ENCODE measurements around the gene MRPL10. TPM values are rescaled to one million over a fixed set of nuclear protein-coding genes. Genes with fewer than 3 reads are reported as not detected.

MRPL10 gene
- total RNA-seq (10 to 100 TPM; 21.6 to 28.6 TPM), polyA plus RNA-seq (10 to 100 TPM; 34.4 to 42.2 TPM)
- long read RNA-seq, donor 1, transcript MRPL10-202 (5 exons, 1,725 nt): major isoform, 64 of 122 reads
- long read RNA-seq, donor 1, partial matches to known transcripts: 49 of 122 reads
- long read RNA-seq, donor 1, other reads (novel, unspliced or antisense): 5 of 122 reads
- long read RNA-seq, donor 2, transcript MRPL10-202 (5 exons, 1,725 nt): major isoform, 14 of 16 reads
- long read RNA-seq, donor 2, partial matches to known transcripts: 1 of 16 reads
- long read RNA-seq, donor 2, other reads (novel, unspliced or antisense): 0 of 16 reads

DNA sequence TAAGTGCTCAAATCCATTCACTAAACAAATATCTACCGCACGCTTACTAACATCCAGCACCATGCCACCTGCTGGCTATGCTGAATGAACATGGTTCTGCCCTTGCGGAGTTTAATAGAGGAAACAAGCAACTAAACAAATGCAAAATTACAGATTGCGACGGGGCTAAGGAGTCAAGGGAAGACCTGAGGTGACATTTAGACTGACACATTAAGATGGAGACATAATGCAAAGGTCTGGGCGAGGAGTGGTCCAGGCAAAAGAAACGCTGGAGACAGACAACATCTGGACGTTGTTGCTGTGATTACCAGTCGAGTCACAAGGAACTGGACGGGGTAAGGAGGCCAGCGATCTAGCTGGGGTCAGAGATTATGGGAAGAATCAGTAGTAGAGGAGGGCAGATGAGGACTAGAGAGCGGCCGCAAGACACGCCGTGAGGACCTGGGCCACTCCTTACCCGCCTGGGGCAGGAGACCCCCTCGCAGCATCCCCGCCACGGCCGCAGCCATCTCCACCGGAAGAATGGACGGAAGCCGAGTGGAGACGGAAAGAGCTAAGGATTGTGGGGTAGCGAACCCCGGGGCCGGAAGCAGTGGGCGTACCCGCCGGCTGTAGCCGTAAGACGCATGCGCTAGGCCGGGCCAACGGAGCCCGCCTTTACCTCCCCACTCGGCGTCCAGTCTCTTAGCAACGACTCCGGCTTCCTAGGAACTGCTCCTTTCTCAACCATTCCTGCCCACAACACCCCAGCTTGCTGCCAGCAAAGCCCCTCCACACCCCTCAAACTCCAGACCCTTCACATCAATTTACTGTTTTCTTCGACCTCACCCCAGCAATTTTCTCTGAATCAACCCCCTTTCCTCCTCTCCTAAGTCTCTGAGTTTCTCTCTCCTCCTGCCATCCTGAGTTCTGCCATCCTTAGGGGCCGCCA lies at the start of gene MRPL10, which contains the start of gene LRRC46:
Gene MRPL10, minus strand, starts transcription at position 539 of the 931 bp plus-strand sequence. Its CDS starts 30 bp downstream, at position 509.
Gene LRRC46, plus strand, starts transcription at position 668 of the 931 bp plus-strand sequence. CDS start 320 bp downstream, outside the sequence.
- 1% methylated on average over 42 of the region's 42 CpGs for WGBS, 2 donors
- Histone ChIP-seq H3K4me1 (ENCODE audit: control insufficient read depth in 1 of 2, insufficient read depth in 2 of 2, low read length in 2 of 2) (peaks cover 0 to 4% of the 10 kb centered on the region in 2 donors), H3K9me3 (ENCODE audit: control insufficient read depth, low read length) (no peaks in the 10 kb centered on the region), H3K36me3 (ENCODE audit: control insufficient read depth in 1 of 2, insufficient read depth in 2 of 2, low read length in 1 of 2) (no peaks in the 10 kb centered on the region), H3K27me3 (ENCODE audit: control insufficient read depth in 1 of 2, insufficient read depth in 2 of 2, low read length in 1 of 2) (no peaks in the 10 kb centered on the region), H3K27ac (ENCODE audit: low read depth in 1 of 2, low read length in 2 of 2) (peak within 1 kb of the TSS in 1 of 2 donors; percentile 76), H3K4me3 (ENCODE audit: low read length in 2 of 2) (peak within 1 kb of the TSS; percentile 68 to 90)
- DNase-seq (peak; percentile 96 to 97), ATAC-seq (ENCODE audit: low FRiP score) (peak; percentile 95)
- intact Hi-C loops (cut with DNase I): no loop called here

DNA sequence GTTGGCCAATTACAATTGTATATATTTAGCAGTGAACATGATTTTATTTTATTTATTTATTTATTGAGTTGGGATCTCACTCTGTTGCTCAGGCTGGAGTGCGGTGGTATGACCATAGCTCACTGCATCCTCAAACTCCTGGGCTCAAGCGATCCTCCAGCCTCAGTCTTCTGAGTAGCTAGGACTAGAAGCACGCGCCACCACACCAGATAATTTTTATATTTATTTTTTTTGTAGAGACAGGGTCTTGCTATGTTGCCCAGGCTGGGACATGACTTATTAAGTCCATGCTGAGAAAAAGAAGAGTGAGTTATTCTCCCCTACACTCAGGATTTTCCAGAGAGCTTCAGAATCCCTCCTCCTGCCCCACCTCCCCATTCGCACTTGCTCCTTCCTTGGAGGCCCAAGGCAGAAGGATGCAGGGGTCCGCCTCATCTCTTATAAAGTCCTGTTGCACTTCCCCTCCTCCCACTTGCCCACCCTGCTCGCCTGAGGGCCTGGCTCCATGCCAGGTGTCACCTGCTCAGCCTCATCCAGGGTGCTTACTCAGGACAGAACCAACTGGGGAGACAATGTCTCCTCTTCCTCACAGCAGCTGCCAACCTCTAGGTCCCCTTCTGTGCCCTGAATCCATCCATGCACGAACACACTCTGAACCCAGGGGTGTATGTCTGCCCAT lies 48.6 kb upstream of the MRPL10 start:
- ATAC-seq (ENCODE audit: low FRiP score): no peak
- DNase-seq: peak in 1 of 2 donors; percentile 49
- Histone ChIP-seq H3K4me3 (ENCODE audit: low read length in 2 of 2) (no peak overlapping the region), H3K9me3 (ENCODE audit: control insufficient read depth, low read length) (no peaks in the 10 kb centered on the region), H3K4me1 (ENCODE audit: control insufficient read depth in 1 of 2, insufficient read depth in 2 of 2, low read length in 2 of 2) (no peaks in the 10 kb centered on the region), H3K27ac (ENCODE audit: low read depth in 1 of 2, low read length in 2 of 2) (no peak overlapping the region), H3K27me3 (ENCODE audit: control insufficient read depth in 1 of 2, insufficient read depth in 2 of 2, low read length in 1 of 2) (no peaks in the 10 kb centered on the region), H3K36me3 (ENCODE audit: control insufficient read depth in 1 of 2, insufficient read depth in 2 of 2, low read length in 1 of 2) (no peaks in the 10 kb centered on the region)
- 81 to 83% methylated on average over 8 of the region's 8 CpGs for WGBS, 2 donors
- intact Hi-C loops (cut with DNase I): no loop called here

DNA sequence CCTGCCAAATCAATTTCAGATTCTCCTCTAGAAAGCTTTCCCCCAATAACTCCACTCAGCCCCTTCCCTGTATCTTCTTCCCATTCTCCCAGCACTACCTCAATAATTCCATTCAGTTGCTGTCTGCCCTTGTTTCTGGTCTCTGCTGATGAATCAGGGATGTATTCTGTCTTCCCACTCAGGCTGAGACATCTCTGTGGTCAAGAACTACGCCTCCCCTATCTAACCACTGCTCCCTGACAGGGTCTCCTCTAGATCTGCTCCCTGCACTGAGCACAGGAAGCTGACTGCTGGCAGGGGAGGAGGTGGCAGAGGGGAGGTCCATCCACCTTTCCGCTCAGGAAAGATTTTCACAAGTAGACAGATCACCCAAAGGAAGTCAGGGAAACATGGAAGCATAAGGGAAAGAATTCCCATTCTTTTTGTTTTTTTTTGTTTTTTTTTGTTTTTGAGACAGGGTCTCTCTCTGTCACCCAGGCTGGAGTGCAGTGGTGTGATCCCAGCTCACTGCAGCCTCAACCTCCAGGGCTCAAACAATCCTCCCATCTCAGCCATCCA lies 47.8 kb upstream of the MRPL10 start:
- Histone ChIP-seq H3K9me3 (ENCODE audit: control insufficient read depth, low read length) (no peaks in the 10 kb centered on the region), H3K27me3 (ENCODE audit: control insufficient read depth in 1 of 2, insufficient read depth in 2 of 2, low read length in 1 of 2) (no peaks in the 10 kb centered on the region), H3K4me3 (ENCODE audit: low read length in 2 of 2) (no peak overlapping the region), H3K36me3 (ENCODE audit: control insufficient read depth in 1 of 2, insufficient read depth in 2 of 2, low read length in 1 of 2) (no peaks in the 10 kb centered on the region), H3K4me1 (ENCODE audit: control insufficient read depth in 1 of 2, insufficient read depth in 2 of 2, low read length in 2 of 2) (no peaks in the 10 kb centered on the region), H3K27ac (ENCODE audit: low read depth in 1 of 2, low read length in 2 of 2) (no peak overlapping the region)
- DNase-seq (peak in 1 of 2 donors; percentile 30), ATAC-seq (ENCODE audit: low FRiP score) (no peak)
- intact Hi-C loops (cut with DNase I): no loop called here
- 41 to 59% methylated on average over 2 of the region's 2 CpGs for WGBS, 2 donors

DNA sequence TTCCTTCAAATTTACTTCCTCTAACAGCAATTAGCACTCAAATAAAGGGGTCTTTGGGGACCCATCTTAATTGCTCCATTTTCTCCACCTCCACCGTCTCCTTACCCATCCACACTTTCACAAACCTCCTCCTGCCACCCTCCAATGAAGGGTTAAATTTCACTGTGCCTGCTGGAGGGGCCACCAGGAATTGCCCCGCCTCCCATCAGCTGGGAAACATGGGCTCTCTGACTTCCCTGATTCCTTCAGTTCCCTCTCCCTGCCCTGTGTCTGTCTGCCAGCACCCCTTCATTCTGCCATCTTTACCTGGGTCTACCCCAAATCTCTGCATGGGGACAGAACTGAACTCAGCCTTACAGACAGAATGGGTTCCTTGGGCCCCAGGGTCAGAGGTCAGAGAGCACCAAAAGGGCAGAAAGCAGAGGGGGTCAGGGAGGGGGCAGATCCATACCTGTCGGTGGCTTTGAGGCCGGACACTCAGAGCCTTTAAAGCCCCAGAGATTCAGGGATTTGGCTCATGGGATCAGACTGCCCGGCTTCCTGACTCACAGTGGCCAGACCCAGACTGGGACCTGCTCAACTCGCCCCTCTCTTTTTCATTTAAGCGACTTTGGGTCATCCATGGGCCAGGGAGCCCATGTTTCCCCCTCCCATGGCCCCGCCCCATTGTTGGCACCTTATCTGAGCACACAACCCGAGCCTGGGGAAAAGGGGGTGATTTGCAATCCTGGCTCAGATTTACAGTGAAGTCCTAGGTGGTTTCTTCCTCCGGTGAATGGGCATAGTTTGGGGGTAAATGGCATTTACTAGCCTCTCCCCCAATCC lies 47.1 kb upstream of the MRPL10 start:
- no peak for ATAC-seq (ENCODE audit: low FRiP score)
- H3K27me3 ChIP-seq (ENCODE audit: control insufficient read depth in 1 of 2, insufficient read depth in 2 of 2, low read length in 1 of 2): no peaks in the 10 kb centered on the region
- intact Hi-C loops (cut with DNase I): no loop called here

DNA sequence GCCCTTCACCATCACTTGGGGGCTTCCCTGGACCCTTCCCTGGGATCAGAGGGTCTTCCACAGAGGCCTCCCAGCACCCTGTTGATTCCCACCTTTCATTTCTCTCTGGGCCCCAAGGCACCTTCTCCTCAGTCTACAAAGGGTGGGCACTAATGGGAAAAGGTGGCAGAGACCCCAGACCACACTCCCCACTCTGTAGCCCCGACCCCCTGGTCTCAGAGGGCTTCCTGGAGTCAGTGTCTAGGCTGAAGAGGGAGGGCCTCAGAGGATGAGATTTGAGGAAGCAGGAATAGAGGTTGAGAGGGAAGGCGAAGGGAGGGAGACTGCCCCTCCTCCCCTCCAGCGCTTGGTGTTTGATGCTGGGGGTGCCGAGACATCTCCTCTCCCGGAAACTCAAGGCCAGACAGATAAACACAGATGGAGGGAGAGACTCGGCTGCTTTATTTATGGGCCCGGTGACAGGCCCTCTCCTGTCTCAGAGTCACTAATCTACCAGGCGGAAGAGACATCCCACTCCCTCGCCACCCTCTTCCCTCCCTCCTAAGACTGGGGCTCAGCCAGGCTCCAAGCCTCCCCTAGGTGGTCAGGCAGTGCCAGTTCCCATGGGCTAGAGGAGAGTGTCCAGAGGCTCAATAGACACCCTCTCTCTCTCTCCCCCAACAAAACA lies 46.2 kb upstream of the MRPL10 start:
- no peaks in the 10 kb centered on the region for H3K4me1 ChIP-seq (ENCODE audit: control insufficient read depth in 1 of 2, insufficient read depth in 2 of 2, low read length in 2 of 2)
- intact Hi-C loops (cut with DNase I): no loop called here
- 45 to 48% methylated on average over 8 to 9 of the region's 9 CpGs for WGBS, 2 donors
- H3K36me3 ChIP-seq (ENCODE audit: control insufficient read depth in 1 of 2, insufficient read depth in 2 of 2, low read length in 1 of 2): no peaks in the 10 kb centered on the region
- no peak overlapping the region for H3K27ac ChIP-seq (ENCODE audit: low read depth in 1 of 2, low read length in 2 of 2)
- DNase-seq (peak in 1 of 2 donors; percentile 33), ATAC-seq (ENCODE audit: low FRiP score) (no peak)
- H3K27me3 ChIP-seq (ENCODE audit: control insufficient read depth in 1 of 2, insufficient read depth in 2 of 2, low read length in 1 of 2): no peaks in the 10 kb centered on the region
- no peak overlapping the region for H3K4me3 ChIP-seq (ENCODE audit: low read length in 2 of 2)
- H3K9me3 ChIP-seq (ENCODE audit: control insufficient read depth, low read length): no peaks in the 10 kb centered on the region

More for the DNA sequence above, 47.1 kb upstream of the MRPL10 start:
- no peaks in the 10 kb centered on the region for H3K4me1 ChIP-seq (ENCODE audit: control insufficient read depth in 1 of 2, insufficient read depth in 2 of 2, low read length in 2 of 2)
- peak in 1 of 2 donors; percentile 39 for DNase-seq
- H3K27ac ChIP-seq (ENCODE audit: low read depth in 1 of 2, low read length in 2 of 2): no peak overlapping the region
- H3K4me3 ChIP-seq (ENCODE audit: low read length in 2 of 2): no peak overlapping the region
- WGBS, 2 donors: 39 to 40% methylated on average over 10 of the region's 10 CpGs
- H3K9me3 ChIP-seq (ENCODE audit: control insufficient read depth, low read length): no peaks in the 10 kb centered on the region
- H3K36me3 ChIP-seq (ENCODE audit: control insufficient read depth in 1 of 2, insufficient read depth in 2 of 2, low read length in 1 of 2): no peaks in the 10 kb centered on the region

DNA sequence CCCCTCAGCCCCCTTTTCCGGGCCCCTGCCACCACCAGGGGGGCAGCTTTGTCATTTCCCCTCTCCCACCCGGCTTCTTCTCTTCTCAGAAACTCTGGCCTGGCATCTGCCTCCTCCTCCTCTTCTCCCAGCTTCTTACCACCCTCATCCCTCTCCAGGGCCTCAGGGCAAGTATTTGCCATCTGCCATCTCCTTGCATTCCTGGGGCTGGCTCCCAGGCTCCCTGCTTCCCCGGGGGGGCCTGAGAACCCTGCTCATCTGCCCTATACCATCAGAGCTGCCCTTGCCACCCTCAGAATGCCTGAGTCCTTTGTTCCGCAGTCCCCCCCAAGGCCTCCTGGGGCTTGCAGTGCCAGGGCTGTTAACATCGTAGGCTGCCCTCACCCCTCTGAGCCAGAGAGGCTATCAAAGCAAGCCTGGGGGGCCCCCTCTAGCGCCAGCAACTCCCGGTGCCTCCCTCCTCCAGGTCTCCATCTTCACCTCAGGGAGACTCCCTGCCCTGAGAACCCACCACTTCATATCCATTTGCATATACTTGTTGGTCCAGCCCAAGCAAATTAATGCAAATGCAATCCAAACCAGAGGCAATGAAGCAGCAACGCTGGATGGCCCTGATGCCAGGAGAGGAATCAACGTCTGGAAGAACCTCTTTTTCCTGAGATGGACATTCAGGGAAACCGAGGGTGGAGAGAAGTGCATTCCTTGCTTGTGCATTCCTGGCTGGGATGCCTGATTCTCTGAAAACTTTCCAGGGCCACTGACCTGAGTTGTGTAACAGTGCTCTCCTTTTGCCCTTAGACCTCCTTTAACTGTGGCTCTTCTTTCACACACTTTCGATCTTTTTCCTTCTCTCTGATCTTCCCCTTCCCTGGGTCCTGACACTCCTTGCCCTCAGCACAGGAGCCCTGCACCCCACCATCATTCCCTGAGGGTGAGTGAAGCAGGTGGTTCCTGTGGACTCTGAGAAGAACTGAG lies 44.0 kb upstream of the MRPL10 start:
- H3K9me3 ChIP-seq (ENCODE audit: control insufficient read depth, low read length): no peaks in the 10 kb centered on the region
- ATAC-seq (ENCODE audit: low FRiP score): no peak
- 48 to 53% methylated on average over 11 of the region's 11 CpGs for WGBS, 2 donors
- H3K27me3 ChIP-seq (ENCODE audit: control insufficient read depth in 1 of 2, insufficient read depth in 2 of 2, low read length in 1 of 2): no peaks in the 10 kb centered on the region
- no peaks in the 10 kb centered on the region for H3K36me3 ChIP-seq (ENCODE audit: control insufficient read depth in 1 of 2, insufficient read depth in 2 of 2, low read length in 1 of 2)
- DNase-seq: peak in 1 of 2 donors; percentile 70
- H3K4me3 ChIP-seq (ENCODE audit: low read length in 2 of 2): no peak overlapping the region
- H3K4me1 ChIP-seq (ENCODE audit: control insufficient read depth in 1 of 2, insufficient read depth in 2 of 2, low read length in 2 of 2): no peaks in the 10 kb centered on the region
- H3K27ac ChIP-seq (ENCODE audit: low read depth in 1 of 2, low read length in 2 of 2): no peak overlapping the region
- intact Hi-C loops (cut with DNase I): no loop called here

Measured in aorta (tissue), 5 donors.